ENCODE data around the gene AGFG2.

The AGFG2 gene

GRCh38 chr7:100546926-100547800, 8.2 kb downstream of the AGFG2 start (continued):
- no peak for TF ChIP-seq ZBTB11 (tag by site-specific recombination; conservative IDR thresholded peaks at IDR 0.05; ENCODE audit: low read depth)
- TF ChIP-seq KLF1 (tag by site-specific recombination; IDR thresholded peaks at IDR 0.05), result peak; percentile 70
- TF ChIP-seq ZNF571 (tag by site-specific recombination; IDR thresholded peaks at IDR 0.05), result no peak
- TF ChIP-seq ATF2 (tag by site-specific recombination; IDR thresholded peaks at IDR 0.05; ENCODE audit: low read depth), result no peak
- no peak for TF ChIP-seq ZNF580 (tag by site-specific recombination; IDR thresholded peaks at IDR 0.05)
- no peak for TF ChIP-seq ZNF426 (tag by site-specific recombination; IDR thresholded peaks at IDR 0.05)
- 0 out of 2 replicates have a peak, but pooled peaks have one; percentile 11 for TF ChIP-seq PRDM10 (tag by site-specific recombination; IDR thresholded peaks at IDR 0.05)
- no peak for TF ChIP-seq ZNF112 (tag by site-specific recombination; IDR thresholded peaks at IDR 0.05)
- no peak for TF ChIP-seq ZNF311 (tag by site-specific recombination; IDR thresholded peaks at IDR 0.05; ENCODE audit: borderline replicate concordance)
- TF ChIP-seq TCF7L2 (IDR thresholded peaks at IDR 0.05; ENCODE audit: borderline replicate concordance, low read depth, low read length), result no peak
- no peak for TF ChIP-seq ZNF155 (tag by site-specific recombination; IDR thresholded peaks at IDR 0.05)
- no peak for TF ChIP-seq ZNF48 (tag by site-specific recombination; IDR thresholded peaks at IDR 0.05)
- TF ChIP-seq BCL11A (tag by site-specific recombination; IDR thresholded peaks at IDR 0.05; ENCODE audit: low read depth), result no peak
- no peak for TF ChIP-seq ZSCAN5A (tag by site-specific recombination; IDR thresholded peaks at IDR 0.05)
- no peak for TF ChIP-seq ZNF501 (tag by site-specific recombination; IDR thresholded peaks at IDR 0.05)
- TF ChIP-seq ZNF280C (tag by site-specific recombination; IDR thresholded peaks at IDR 0.05), result no peak
- TF ChIP-seq EGR2 (tag by site-specific recombination; IDR thresholded peaks at IDR 0.05; ENCODE audit: low read depth), result peak; percentile 74
- no peak for TF ChIP-seq MEIS1 (CRISPR knock-in tag; IDR thresholded peaks at IDR 0.05; ENCODE audit: borderline replicate concordance)
- no peak for TF ChIP-seq ZNF2 (tag by site-specific recombination; IDR thresholded peaks at IDR 0.05)
- no peak for TF ChIP-seq ZNF747 (tag by site-specific recombination; IDR thresholded peaks at IDR 0.05)
- no peak for TF ChIP-seq ZNF600 (tag by site-specific recombination; IDR thresholded peaks at IDR 0.05)
- TF ChIP-seq ZNF341 (tag by site-specific recombination; IDR thresholded peaks at IDR 0.05; ENCODE audit: low read depth), result 0 out of 2 replicates have a peak, but pooled peaks have one; percentile 15
- TF ChIP-seq ZNF585B (tag by site-specific recombination; IDR thresholded peaks at IDR 0.05), result no peak
- TF ChIP-seq ZSCAN30 (tag by site-specific recombination; IDR thresholded peaks at IDR 0.05), result no peak
- no peak for TF ChIP-seq OVOL3 (tag by site-specific recombination; IDR thresholded peaks at IDR 0.05)
- no peak for TF ChIP-seq OSR2 (tag by site-specific recombination; IDR thresholded peaks at IDR 0.05)
